GM18511 (cell line): ENCODE data around the gene TXNL4A.
"Not testable (repeated sequence)": the region's sequence is repeated elsewhere in the genome, so short reads cannot be mapped to it uniquely, and the experiment has no call there.

Source experiments
- ATAC-seq: cut with Tn5 transposase; IDR thresholded peaks from one replicate; pipeline ENCODE4 v1.9.1; 2021; ENCODE audit warnings: mild to moderate bottlenecking, moderate library complexity; ENCODE audit not compliant: unreplicated experiment

TXNL4A gene

GRCh38 chr18:79988451-79989194, at the start of gene TXNL4A:
TXNL4A (minus strand) TSS chr18:79988563; CDS start chr18:79988392, 171 bp downstream.
- ATAC-seq, result peak; percentile 98

DNA sequence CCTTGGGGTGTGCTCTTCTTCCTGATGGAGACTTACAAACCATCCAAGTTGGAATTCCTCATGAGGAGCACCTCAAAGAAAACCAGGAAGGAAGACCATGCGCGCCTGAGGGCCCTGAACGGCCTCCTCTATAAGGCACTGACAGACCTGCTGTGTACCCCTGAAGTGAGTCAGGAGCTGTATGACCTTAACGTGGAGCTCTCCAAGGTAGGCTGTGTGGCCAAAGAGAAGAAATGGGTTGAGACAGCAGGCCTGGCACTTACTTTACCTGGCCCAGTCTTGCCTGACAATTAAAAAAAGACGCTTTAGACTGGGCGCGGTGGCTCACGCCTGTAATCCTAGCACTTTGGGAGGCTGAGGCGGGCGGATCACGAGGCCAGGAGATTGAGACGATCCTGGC, 48.9 kb upstream of the TXNL4A start:
- ATAC-seq, result no peak

GRCh38 chr18:80035997-80036396, 47.6 kb upstream of the TXNL4A start:
- no peak for ATAC-seq

DNA sequence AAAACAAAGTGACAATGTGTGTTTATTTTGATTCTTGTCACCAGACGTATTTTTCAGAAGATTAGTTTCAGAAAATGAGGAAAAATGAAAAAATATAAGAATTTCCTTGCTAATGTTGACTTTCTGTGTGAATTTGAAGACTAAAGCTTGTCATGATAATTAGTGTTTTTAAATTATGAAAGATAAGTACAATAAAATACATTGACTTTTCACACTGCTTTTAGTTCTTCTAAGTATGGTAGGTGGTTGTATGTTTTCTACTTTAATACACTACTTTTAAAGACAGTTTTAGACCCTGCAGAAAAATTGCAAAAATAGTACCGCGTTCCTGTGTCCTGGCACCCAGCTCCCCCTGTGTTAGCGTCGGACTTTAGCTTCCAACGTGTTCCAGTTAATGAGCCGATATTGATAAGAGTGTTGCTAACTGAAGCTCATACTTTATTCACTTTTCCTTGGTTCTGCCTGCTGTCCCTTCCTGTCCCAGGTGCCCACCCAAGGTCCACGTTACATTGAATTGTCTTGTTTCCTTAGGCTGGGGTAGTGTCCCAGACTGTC, 46.6 kb upstream of the TXNL4A start:
- no peak for ATAC-seq

GRCh38 chr18:80034068-80034851, 45.9 kb upstream of the TXNL4A start, which contains the start of gene RBFA:
RBFA (plus strand) TSS chr18:80034434; CDS start chr18:80034496, 62 bp downstream.
- peak; percentile 76 for ATAC-seq

GRCh38 chr18:80033181-80034067, 45.1 kb upstream of the TXNL4A start:
- peak; percentile 58 for ATAC-seq

GRCh38 chr18:80029690-80030089, 41.3 kb upstream of the TXNL4A start:
- no peak for ATAC-seq

GRCh38 chr18:80027719-80028118, 39.4 kb upstream of the TXNL4A start:
- not testable (repeated sequence) for ATAC-seq

- ATAC-seq, result no peak
These were observed 38.0 kb upstream of the TXNL4A start for GRCh38 chr18:80026363-80026762.

- no peak for ATAC-seq
These were observed 34.8 kb upstream of the TXNL4A start for GRCh38 chr18:80023173-80023572.

GRCh38 chr18:80022613-80023012, 34.2 kb upstream of the TXNL4A start:
- no peak for ATAC-seq

- no peak for ATAC-seq
These were observed 24.4 kb upstream of the TXNL4A start for GRCh38 chr18:80012714-80013113.

DNA sequence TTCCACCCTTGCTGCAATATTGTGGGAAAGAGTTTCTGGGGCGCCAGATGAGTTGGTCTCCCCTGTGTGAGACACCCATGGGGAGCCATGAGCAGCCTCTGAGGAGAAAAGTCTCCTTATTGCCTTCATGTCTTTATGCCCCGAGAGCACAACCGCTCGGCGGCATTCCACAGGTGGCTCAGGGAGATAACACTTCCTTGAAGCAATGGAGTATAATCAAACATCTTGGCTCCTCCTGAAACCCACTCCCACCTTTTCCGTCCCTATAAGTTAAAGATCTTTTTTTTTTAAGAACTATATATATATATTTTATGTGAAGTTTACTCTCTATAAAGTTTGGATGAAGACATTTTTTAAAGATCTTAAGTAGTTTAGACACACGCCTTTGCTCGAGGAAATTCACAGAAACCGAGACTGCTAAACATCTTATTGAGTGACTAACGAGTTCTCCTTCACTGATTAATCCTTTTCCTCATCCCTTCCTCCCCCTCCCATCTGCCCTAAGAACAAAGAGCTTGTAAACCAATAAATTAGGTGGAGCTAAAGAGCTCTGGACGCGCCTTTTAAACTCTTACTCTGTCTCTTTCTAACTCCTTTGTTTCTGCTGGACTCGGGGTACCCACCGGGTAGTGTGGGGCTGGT, 23.3 kb upstream of the TXNL4A start:
- not testable (repeated sequence) for ATAC-seq

DNA sequence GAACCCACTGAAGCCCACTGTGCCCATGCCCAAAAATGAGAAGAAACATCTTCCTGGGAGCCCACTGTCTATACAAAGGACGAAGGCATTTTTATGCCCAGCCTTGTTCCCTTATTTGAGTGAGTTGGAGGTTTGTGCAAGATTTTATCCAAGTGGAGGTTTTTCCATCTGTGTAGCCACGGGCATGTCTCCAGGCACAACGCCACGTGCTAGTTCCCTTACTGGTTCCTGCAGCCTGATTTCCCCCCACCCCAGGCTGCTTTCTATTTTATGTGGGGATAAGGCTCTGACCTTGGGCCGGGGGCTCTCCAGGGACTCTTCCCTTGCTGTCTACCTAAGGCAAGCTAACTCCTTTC, 22.2 kb upstream of the TXNL4A start:
- ATAC-seq, result no peak

GRCh38 chr18:80009661-80010550, 21.5 kb upstream of the TXNL4A start:
- no peak for ATAC-seq

- no peak for ATAC-seq
These were observed 18.4 kb upstream of the TXNL4A start for GRCh38 chr18:80006724-80007123.

GRCh38 chr18:80004600-80005342, 16.4 kb upstream of the TXNL4A start:
- no peak for ATAC-seq

GRCh38 chr18:80002468-80002867, 14.1 kb upstream of the TXNL4A start:
- no peak for ATAC-seq

DNA sequence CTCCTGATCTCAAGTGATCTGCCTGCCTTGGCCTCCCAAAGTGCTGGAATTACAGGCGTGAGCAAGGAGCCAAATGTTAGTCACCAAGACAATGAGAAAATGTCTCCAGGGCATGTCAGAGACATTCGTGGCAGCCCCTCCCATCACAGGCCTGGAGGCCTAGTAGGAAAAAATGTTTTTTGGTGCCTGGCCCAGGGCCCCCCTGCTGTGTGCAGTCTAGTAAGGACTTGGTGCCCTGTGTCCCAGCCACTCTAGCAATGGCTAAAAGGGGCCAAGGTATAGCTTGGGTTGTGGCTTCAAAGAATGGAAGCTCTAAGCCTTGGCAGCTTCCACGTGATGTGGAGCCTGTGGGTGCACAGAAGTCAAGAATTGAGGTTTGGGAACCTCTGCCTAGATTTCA, 12.5 kb upstream of the TXNL4A start:
- ATAC-seq, result no peak
